Stimulated activated CD4-positive, alpha-beta T cell treated with anti-CD3 and anti-CD28 coated beads, Interleukin-1b, Interleukin-23, amount 100 ng/mL, for 4 hours (primary cell): ENCODE data around the gene AARS2.
"Not testable (repeated sequence)": the region's sequence is repeated elsewhere in the genome, so short reads cannot be mapped to it uniquely, and the experiment has no call there.

Experiments
- DNase-seq, 2 donors: peaks; one replicate each; pipeline ENCODE4 v3.0.0-alpha.2; 2020; ENCODE audit warnings: low read depth in 2 of 2

The AARS2 gene

GRCh38 chr6:44329858-44330257 lies 16.7 kb upstream of the AARS2 start:
- no peak for DNase-seq

GRCh38 chr6:44328203-44328602 lies 15.1 kb upstream of the AARS2 start:
- not testable (repeated sequence) for DNase-seq

- no peak for DNase-seq
Measured at GRCh38 chr6:44327760-44328159, 14.6 kb upstream of the AARS2 start.

- DNase-seq, result no peak
Measured at GRCh38 chr6:44327096-44327495, 13.9 kb upstream of the AARS2 start.

- DNase-seq, result no peak
Measured at GRCh38 chr6:44321210-44321609, 8.1 kb upstream of the AARS2 start.

GRCh38 chr6:44317136-44317631 lies 4.0 kb upstream of the AARS2 start:
- not testable (repeated sequence) for DNase-seq

GRCh38 chr6:44316481-44316880 lies 3.3 kb upstream of the AARS2 start:
- no peak for DNase-seq

GRCh38 chr6:44315951-44316350 lies 2.8 kb upstream of the AARS2 start:
- DNase-seq, result no peak

- no peak for DNase-seq
Measured at GRCh38 chr6:44315516-44315915, 2.4 kb upstream of the AARS2 start.

GRCh38 chr6:44314657-44315056 lies 1.5 kb upstream of the AARS2 start:
- not testable (repeated sequence) for DNase-seq

- no peak for DNase-seq
Measured at GRCh38 chr6:44311767-44312166, 1.4 kb downstream of the AARS2 start.

GRCh38 chr6:44311304-44311703 lies 1.8 kb downstream of the AARS2 start:
- no peak for DNase-seq

- DNase-seq, result no peak
Measured at GRCh38 chr6:44310241-44310640, 2.9 kb downstream of the AARS2 start.

- DNase-seq, result no peak
Measured at GRCh38 chr6:44309631-44310030, 3.5 kb downstream of the AARS2 start.

- DNase-seq, result no peak
Measured at GRCh38 chr6:44309092-44309491, 4.1 kb downstream of the AARS2 start.

- no peak for DNase-seq
Measured at GRCh38 chr6:44307217-44307616, 5.9 kb downstream of the AARS2 start.

GRCh38 chr6:44306710-44307109 lies 6.4 kb downstream of the AARS2 start:
- no peak for DNase-seq

- DNase-seq, result no peak
Measured at GRCh38 chr6:44305200-44305725, 7.9 kb downstream of the AARS2 start.

GRCh38 chr6:44304282-44305199 lies 8.6 kb downstream of the AARS2 start:
- DNase-seq, result peak in 1 of 2 donors; percentile 24

- no peak for DNase-seq
Measured at GRCh38 chr6:44303842-44304241, 9.3 kb downstream of the AARS2 start.

GRCh38 chr6:44302856-44303255 lies 10.3 kb downstream of the AARS2 start:
- no peak for DNase-seq

- no peak for DNase-seq
Measured at GRCh38 chr6:44301782-44302564, 11.2 kb downstream of the AARS2 start.
